Kidney (tissue), 14 donors: Measurements from ENCODE around the gene PRL. TPM values are rescaled to one million over a fixed set of nuclear protein-coding genes. Genes with fewer than 3 reads are reported as not detected.

Source experiments
- DNase-seq, 5 donors: peaks; one replicate each; pipeline ENCODE4 v3.0.0-alpha.2; 2013 to 2020
- FAIRE-seq: peaks from 2 replicates; lab custom pipeline; 2012; peaks lifted over from hg19 to GRCh38; lab: Jason Lieb, UNC
- H3K27ac ChIP-seq, 2 donors: one replicate each; pipeline ENCODE4 v1.7.0; 2013; ENCODE audit warnings: low read depth in 2 of 2, low read length in 2 of 2, inconsistent platforms in 1 of 2
- H3K27me3 ChIP-seq: one replicate; pipeline ENCODE4 v1.7.1; 2013; ENCODE audit warnings: low read length, inconsistent platforms; ENCODE audit not compliant: control insufficient read depth, insufficient read depth
- H3K36me3 ChIP-seq, 3 donors: one replicate each; pipeline versions ENCODE4 v1.7.0 to v1.7.1; 2013; ENCODE audit warnings: low read length in 3 of 3, control low read depth in 1 of 3, inconsistent platforms in 1 of 3; ENCODE audit not compliant: insufficient read depth in 3 of 3, control insufficient read depth in 2 of 3
- H3K4me1 ChIP-seq, 3 donors: one replicate each; pipeline versions ENCODE4 v1.7.0 to v1.7.1; 2013; ENCODE audit warnings: low read length in 3 of 3, inconsistent platforms in 1 of 3, low read depth in 1 of 3; ENCODE audit not compliant: control insufficient read depth in 2 of 3, insufficient read depth in 2 of 3
- H3K4me3 ChIP-seq, 3 donors: one replicate each; pipeline versions ENCODE4 v1.7.0 to v1.8.1; 2013; ENCODE audit warnings: low read length in 3 of 3, control low read depth in 1 of 3, inconsistent platforms in 1 of 3
- H3K9ac ChIP-seq, 3 donors: one replicate each; pipeline versions ENCODE4 v1.7.0 to v1.7.1; 2013; ENCODE audit warnings: low read length in 3 of 3, control low read depth in 1 of 3, inconsistent platforms in 1 of 3
- H3K9me3 ChIP-seq, 3 donors: one replicate each; pipeline versions ENCODE4 v1.7.0 to v1.7.1; 2013; ENCODE audit warnings: low read length in 3 of 3, control low read depth in 1 of 3, inconsistent platforms in 1 of 3; ENCODE audit not compliant: control insufficient read depth in 2 of 3, insufficient read depth in 1 of 3
- CTCF ChIP-seq: IDR thresholded peaks from 3 replicates; pipeline ENCODE4 v1.5.1; 2012; ENCODE audit warnings: mild to moderate bottlenecking, moderate library complexity, borderline replicate concordance; ENCODE audit not compliant: insufficient read depth; ENCODE audit errors: extremely low read depth
- intact Hi-C: fragments of 100-400 bp; cut with DNase I; formaldehyde crosslinking; loops from one replicate; pipeline ENCODE4 v1.11.1; 2022
- polyA plus RNA-seq: library from polyadenylated mRNA; stranded (reverse); fragments of 350-450 nt; fragmentation: Illumina TruSeq; extraction: RNeasy Lipid Tissue Mini Kit (QIAGEN cat#74804); gene quantifications from one replicate; pipeline ENCODE4 v1.2.3, GENCODE V29; 2014; ENCODE audit warnings: low read depth, low replicate concordance; ENCODE audit not compliant: insufficient read depth
- total RNA-seq: library from RNA; stranded (reverse); fragmentation: NEBNext Ultra II Directional; extraction: Animal tissue kit (Norgen Biotek cat#: 25700); gene quantifications from one replicate; pipeline ENCODE4 v1.2.1, GENCODE V29; 2021
- donor health status: control.
- donor health status: control.
- donor health status: control.
- donor health status: control.
- donor health status: control.
- donor health status: DM: yes; HTN: yes; CAD: no.
- donor health status: Normal renal cell carcinoma (clear cell type).

PRL gene
- total and polyA plus RNA-seq, 2 donors from 2014 or later, result not detected

- Histone ChIP-seq H3K9ac (no peak overlapping the region), H3K27me3 (no peaks in the 10 kb centered on the region), H3K36me3 (no peaks in the 10 kb centered on the region), H3K9me3 (no peaks in the 10 kb centered on the region), H3K27ac (no peak overlapping the region), H3K4me3 (no peak overlapping the region), H3K4me1 (no peaks in the 10 kb centered on the region)
- FAIRE-seq (no peak), DNase-seq (peak in 1 of 5 donors; percentile 22)
- no peak for TF ChIP-seq CTCF
- intact Hi-C loops, result no loop called here
Observed at GRCh38 chr6:22328474-22328873, 31.6 kb upstream of the PRL start.

GRCh38 chr6:22327881-22328280 lies 31.0 kb upstream of the PRL start:
- intact Hi-C loops, result no loop called here
- no peak for FAIRE-seq

GRCh38 chr6:22326500-22326899 lies 29.7 kb upstream of the PRL start:
- FAIRE-seq, result no peak

More at GRCh38 chr6:22327881-22328280, 31.0 kb upstream of the PRL start:
- Histone ChIP-seq H3K4me3 (no peak overlapping the region), H3K9ac (no peak overlapping the region), H3K4me1 (no peaks in the 10 kb centered on the region), H3K27ac (no peak overlapping the region), H3K27me3 (no peaks in the 10 kb centered on the region), H3K9me3 (no peaks in the 10 kb centered on the region), H3K36me3 (no peaks in the 10 kb centered on the region)
- TF ChIP-seq CTCF, result no peak
- no peak for DNase-seq

More at GRCh38 chr6:22326500-22326899, 29.7 kb upstream of the PRL start:
- H3K9me3 ChIP-seq, result no peaks in the 10 kb centered on the region
- no peaks in the 10 kb centered on the region for H3K36me3 ChIP-seq
- H3K4me1 ChIP-seq, result no peaks in the 10 kb centered on the region
- DNase-seq, result no peak
- no peak for TF ChIP-seq CTCF
- H3K27ac ChIP-seq, result no peak overlapping the region
- H3K9ac ChIP-seq, result no peak overlapping the region
- no peaks in the 10 kb centered on the region for H3K27me3 ChIP-seq
- intact Hi-C loops, result no loop called here
- H3K4me3 ChIP-seq, result no peak overlapping the region
